Non-pigmented ciliary epithelial cell (primary cell): ENCODE measurements around the gene MBD5.
A peak's percentile ranks its signal among the peaks of the same experiment; 100 is the strongest.

Experiments used
- DNase-seq: peaks from one replicate; pipeline ENCODE4 v3.0.0-alpha.2; 2010; ENCODE audit warnings: low read depth

MBD5 gene

DNA sequence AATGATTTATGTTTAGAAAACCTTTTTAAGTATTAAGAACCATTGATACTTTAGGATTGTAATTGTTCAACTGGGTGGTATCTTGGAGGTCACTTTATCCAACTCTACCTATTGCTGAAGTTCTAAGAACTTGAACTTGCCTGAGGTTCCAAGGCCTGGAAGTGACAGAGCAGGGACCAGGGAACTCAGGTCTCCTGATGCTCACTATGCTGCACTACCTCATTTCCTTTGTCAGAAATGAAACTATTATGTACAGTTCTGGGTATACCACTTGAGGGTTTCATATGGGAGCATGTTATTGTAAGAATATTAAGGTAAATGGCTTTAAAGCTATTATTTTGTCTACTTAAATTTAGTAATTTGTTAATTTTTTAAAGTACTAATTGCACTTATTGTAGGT lies 3.0 kb downstream of the MBD5 start:
- no peak for DNase-seq

DNA sequence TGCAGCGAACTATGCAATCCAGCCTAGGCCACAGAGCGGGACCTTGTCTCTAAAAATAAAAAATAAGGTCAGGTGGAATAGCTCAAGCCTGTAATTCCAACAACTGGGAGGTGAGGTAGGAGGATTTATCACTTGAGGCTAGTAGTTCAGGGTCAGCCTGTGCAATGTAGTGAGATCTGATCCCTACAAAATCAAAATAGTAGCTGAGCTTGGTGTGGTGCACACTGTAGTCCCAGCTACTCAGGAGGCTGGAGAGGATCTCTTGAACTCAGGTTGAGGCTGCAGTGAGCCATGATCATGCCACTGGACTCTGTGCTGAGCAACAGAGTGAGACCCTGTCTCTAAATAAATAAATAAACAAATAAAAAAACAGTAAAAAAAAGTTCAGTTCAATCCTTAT lies 5.7 kb downstream of the MBD5 start:
- no peak for DNase-seq

DNA sequence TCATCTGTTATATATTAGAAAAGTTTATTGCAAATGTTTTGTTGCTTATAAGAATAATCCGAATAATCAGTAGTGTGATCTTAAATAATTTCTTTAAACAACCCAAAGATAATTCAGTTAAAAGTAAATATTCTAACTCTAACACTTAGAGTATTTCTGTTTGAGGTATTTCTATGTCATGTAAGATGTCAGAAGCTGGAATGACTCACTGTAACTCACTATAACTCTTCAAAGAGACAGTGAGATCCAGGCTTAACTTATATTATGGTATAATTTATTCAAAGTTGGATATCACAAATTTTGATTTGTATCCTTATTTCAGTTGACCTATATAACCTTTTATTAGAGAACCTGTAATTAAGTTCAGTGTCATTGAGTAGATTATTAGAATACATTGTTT lies 6.9 kb downstream of the MBD5 start:
- DNase-seq: no peak

DNA sequence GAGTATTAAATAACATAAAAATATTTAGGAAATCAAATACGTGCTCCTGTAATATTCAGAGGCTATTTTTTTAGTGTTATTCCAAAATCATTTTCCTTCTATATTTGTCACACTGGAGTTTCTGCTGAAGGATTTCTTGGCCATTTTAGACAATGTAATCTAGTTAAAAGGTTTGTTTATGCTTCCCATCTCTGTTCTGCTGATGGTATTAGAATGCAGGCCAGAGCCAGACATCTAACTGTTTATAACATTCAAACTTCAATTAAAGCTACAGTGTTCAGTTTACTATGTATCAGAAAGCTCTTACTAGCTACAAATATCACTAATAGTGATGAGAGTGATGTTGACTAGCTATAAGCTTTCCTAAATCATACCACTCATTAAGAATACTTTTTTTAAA lies 7.9 kb downstream of the MBD5 start:
- DNase-seq: no peak

DNA sequence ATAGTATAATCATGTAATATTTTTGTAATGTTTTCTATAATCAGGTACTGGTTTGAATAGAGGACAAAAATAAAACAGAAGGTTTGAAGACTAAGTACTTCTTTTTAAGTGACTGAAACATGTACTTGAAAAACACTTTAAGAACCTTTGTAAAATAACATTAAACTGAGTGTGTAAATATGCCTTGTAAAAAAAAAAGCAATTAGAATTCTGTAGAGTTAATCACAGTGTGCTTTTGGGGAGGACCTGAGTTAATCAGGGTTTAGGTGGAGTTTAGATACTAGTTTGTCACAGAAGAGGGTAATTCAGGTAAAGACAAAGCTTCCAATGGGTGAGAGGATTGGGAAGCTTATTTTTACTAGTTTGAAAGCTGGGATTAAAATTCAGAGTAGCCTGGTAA lies 10.3 kb downstream of the MBD5 start:
- DNase-seq: no peak

DNA sequence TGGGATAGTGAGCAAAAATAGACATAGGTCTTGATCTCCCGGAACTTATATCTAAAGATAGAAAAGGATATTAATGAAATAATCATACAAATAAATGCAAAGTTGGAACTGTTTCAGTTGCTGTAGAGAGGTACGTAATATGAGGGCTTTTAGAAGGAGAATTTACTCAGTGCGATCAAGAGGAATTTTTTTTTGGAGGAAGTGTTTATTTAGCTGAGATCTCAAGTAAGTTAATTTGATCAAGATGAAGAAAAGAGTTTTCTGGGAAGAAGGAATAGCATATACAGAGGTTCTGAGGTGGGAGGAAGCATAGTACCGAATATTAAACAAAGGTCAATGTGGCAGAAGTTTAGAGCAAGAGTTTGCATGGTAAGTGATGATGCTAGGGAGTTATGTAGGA lies 11.3 kb downstream of the MBD5 start:
- DNase-seq: no peak

DNA sequence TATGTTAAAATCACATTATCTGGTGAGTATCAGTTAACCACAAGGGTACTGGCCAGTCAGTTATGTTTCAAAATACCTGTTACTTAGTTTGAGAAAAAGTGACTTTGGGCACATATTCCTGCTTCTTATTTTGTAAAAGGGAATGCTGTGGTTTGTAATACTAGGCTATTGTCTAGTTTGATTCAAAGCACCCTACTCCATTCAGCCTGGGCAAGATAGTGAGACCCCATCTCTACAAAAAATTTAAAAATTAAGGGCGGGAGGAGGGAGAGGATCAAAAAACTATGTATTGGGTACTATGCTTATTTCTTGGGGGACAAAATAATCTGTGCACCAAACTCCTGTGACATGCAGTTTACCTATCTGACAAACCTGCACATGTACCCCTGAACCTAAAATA lies 18.9 kb downstream of the MBD5 start:
- no peak for DNase-seq

DNA sequence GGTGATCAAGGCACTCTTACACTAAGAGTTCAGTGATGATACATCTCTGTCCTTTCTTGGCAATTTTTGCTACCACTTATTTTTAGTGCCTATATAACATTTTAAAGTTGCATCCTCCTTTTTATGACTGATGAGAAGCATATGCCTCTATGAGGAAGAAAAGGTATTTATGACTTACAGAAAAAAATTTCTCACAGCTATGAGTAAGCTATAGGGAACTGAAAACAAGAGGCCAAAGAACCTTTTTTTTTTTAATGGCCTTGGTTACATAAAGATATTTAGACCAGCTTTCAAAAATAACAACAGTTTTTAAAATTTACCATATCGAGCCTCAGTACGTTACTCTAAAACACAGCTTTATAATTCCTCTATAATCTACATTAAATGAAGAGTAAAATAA lies 21.3 kb downstream of the MBD5 start:
- no peak for DNase-seq

DNA sequence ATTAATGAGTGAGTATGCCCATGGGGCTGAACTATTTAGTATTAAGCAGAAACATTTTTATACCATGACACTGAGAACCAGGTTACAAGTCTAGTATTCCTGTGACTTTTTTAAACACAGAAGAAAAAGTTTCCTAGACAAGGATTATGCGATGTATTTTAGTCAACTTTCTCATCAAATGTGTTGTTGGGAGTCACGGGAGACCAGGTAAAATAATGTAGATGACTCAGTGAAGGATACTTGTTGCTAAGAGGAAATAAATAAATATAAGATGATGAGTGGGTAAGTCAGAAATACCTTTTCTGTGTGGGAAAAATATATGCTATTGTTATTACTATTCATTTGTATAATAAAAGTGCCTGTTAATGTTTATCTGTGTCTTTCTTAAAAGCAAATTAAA lies 23.4 kb downstream of the MBD5 start:
- DNase-seq: no peak

DNA sequence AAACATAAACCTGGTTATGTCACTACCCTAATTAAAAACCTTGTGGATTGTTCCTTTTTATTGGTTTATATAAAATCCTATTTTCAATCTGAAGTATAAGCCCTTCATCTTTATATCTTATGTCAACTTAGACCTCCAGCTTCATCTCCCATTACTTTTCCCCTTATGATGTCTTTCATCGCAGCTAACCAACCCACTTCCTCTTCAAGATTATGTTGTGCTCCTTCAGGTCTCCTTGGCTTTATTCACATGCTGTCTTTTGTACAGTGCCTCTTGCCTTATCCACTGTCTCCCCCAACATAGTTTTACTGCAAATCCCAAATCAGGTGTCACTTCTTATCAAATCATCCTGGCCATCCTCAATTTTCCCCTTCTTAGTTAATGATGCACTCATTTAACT lies 25.9 kb downstream of the MBD5 start:
- DNase-seq: no peak

DNA sequence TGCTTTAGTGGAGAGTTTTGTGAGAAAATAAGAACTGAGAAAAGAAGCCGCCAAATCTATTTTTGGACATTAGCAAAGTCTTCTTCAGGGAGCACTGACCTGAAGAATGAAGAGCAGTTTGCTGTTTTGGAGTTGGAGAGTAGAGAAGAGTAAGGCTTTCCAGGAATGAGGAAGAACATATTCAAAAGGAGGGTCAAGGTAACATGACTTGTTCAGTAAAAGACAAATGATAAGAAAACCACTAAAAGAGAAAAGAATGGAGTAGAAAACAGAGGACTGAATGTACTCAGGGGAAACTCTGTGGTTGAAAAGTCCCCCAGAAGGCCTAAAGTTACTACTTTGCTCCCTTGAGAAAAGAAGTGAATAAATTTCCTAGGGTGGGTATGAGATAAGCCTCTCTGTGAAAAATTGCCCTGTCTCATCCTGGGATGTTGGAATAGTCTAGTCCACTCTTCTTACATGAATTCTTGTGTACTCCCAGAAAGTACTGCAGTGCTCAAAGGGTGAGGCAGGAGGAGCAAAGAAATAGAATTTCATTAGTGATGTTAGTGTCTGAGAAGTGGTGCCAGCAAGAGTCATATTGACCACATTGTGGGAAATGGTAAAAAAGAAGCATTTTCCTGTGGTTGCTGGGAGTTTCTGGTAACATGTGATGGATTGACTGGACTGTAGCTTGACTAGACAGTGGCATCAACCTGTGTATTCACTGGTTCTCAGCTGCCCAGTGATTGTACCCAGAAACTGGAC lies 27.8 kb downstream of the MBD5 start:
- DNase-seq: no peak

DNA sequence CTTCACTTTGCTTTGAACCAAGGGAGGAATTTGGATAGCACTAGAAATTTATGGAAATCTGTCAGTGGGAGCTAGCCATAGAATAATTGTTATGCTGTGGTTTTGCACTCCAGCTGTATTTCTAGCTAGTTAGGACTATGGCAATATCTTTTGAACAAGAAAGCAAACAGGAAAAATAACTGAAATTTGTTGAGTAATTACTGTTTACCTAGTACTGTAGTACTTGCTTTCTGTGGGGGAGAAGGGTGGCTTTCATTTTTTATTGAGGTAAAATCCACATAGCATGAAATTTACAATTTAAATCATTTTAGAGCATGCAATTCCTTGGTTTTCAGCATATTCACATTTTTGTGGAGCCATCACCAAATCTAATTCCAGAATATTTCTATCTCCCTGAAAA lies 28.4 kb downstream of the MBD5 start:
- DNase-seq: no peak

DNA sequence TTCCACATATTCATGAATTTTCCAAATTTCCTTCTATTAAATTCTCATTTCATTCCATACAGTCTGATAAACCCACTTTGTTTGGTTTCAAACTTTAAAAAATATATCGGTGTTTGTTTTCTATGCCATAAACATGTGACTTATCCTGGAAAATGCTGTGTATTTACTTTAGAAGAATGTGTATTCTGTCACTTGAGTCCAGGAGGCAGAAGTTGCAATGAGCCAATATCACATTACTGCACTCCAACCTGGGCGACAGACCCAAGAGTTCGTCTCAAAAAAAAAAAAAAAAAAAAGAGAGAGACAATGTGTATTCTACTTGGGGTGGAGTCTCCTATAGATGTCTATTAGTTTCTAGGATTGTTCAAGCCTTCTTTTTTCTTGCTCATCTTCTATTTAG lies 31.8 kb downstream of the MBD5 start:
- DNase-seq: no peak

DNA sequence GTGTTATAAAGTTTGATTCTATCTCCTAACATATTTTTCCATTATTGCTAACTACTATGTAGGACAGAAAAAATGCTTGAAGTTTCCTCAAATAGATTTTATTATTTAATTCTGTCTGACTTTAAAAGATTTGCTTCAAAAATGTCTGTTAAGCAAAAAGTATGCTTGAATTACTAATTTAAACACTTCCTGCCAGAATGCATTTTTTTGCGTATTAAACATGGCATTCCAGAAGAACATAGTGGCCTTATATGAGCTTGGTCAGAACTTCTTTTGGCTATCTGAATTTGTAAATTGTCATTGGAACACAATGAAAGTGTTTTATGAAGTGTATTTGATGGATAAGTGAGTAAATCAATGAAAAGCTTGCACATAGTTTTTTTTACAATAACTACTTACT lies 37.8 kb downstream of the MBD5 start:
- peak; percentile 9 for DNase-seq

DNA sequence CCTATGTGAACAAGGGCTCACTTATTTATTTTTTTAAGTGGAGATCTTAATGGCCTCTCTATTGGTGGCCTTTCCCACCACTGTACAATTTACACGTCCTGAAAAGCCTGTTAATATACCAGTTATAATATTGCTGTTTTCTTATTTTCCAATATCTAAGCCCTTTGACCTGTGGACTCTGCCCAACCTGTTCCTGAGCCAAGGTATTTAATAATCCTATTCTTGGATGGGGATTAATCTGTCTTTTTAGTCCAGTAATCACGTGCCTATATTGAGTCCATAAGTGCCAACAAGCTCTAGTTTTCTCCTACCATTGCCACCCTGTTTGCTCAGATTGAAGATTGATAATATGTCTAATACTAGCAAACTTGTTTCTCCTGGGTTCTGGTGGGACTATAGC lies 42.7 kb downstream of the MBD5 start:
- DNase-seq: no peak

DNA sequence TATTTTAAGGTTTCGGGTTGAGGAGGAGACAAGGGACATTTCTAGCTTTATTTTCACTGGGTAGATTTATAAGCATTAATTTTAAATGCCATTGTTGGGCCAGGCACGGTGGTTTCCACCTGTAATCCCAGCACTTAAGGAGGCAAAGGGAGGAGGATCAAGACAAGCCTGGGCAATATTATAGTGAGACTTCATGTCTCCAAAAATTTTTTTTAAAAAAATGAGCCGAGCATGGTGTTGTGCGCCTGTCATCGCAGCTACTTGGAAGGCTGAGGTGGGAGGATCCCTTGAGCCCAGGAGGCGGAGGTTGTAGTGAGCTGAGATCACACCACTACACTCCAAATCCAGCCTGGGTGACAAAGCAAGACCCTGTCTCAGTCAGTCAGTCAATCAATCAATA lies 45.0 kb downstream of the MBD5 start:
- DNase-seq: no peak

DNA sequence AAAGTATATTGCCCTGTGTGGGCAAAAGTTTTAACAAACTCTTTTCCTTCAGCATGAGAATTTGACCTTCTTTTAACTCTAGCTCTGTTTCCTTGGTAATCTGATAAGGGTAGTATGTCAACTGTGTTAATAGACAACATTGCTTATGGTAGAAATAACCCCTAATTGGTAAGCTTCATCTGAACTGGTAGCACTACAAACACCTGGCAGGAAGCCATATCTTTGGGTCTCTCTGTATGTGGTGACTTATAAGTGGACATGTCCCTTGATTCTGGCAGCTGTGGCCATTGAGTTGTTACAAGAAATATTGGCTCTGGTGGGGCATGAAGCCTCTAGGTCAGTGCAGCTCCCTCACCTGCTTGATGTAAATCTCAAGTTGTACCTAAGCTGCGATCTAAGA lies 46.9 kb downstream of the MBD5 start:
- DNase-seq: no peak

DNA sequence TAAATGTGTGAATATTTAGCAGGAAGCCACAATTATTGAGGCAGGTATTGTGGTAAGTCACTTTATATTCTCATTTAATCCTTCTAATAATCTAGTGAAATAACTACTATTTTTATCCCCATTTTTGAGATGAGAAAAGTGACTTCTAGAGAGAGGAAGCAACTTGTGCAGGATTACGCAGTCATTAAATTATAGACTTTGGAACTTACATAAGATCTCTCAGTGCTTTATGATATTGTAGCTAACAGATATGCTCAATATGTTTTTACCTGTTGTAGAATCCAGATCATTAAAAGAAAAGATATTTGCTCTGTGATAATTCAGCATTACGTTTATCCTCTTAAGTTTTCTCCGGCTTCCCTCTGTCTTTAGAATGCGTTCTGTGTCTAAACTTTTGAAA lies 50.5 kb downstream of the MBD5 start:
- no peak for DNase-seq

DNA sequence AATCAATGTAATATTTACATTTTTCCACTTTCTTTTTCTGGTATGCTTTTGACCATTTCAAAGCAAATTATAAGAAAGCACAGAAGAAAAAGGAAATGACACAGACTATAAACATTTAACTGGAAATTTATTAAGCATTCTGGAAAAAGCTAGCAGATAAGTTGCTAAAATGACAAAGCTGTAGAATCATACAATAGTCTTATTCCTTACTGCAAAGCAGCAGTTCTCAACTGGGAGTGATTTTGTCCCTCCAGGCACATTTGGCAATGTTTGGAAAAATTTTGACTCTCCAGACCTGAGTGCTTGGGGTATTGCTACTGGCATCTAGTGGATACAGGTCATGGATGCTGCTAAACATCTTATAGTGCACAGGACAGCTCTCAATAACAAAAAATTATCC lies 75.1 kb downstream of the MBD5 start:
- DNase-seq: peak; percentile 10

DNA sequence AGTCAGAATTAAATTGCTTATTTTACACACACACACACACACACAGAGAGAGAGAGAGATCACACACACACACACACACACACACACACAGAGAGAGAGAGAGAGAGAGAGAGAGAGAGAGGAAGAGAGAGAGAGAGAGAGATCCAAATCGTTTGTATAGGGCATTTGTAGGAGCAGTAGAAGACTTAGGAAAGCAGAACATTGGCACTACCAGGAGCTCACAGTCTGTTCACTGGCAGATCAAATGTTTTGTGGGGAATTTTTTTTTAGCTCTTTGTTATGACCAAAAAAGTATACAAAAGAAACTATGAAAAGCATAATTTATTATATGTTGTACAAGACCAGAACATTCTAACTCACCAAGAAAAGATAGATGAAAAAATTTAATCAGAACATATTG lies 81.8 kb downstream of the MBD5 start:
- no peak for DNase-seq

DNA sequence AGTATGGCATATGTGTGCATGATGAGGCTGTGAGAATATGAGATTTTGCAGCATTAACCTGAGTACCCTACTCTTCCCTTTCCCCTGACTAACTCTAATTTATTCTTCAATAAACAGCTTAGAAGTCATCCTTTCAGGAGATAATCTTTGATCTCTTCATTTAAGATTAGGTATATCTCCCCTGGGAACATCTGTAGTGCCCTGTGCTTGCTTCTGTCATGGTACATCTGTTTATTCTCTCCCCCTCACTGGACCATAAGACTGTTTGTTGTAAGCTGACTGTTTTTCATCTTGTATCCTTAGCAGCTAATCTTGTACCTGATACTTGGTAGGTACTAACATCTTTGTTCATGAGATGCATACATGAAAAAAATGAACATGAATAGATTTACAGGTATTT lies 83.1 kb downstream of the MBD5 start:
- no peak for DNase-seq

DNA sequence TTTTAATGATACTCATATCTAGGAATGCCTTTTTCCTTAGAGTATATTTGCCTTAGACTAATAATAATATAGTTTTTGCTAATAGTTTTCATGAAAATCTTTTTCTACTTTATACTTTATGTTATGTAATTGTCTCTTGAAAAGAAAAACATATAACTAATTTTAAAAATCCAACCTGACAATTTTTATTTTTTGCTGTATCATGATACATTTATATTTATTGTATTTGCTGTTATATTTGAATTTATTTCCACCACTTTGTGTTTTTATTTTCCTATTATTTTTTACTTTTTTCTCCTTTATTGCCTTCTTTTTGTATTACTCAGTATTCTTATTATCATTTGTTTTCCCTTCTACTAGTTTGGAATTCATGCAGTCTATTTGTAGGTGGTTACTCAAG lies 85.4 kb downstream of the MBD5 start:
- no peak for DNase-seq

DNA sequence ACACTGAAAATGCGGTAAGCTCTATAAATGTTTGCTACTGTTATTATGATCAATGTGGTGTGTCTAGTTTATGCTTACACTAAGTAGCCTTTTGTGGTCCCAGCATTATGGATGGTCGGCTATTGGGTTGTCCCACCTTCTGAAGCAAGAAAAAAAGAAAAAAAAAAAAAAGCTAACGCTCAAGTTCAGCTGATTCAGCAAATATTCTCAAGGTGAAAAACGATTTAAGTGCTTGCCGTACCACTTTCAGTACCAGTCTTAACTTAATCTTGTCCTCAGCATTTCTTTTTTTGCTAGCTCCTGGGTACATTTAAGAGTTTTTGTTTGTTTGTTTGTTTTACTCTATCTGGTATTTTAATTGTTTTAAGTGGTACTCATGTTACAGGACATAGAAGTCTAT lies 87.5 kb downstream of the MBD5 start:
- no peak for DNase-seq

DNA sequence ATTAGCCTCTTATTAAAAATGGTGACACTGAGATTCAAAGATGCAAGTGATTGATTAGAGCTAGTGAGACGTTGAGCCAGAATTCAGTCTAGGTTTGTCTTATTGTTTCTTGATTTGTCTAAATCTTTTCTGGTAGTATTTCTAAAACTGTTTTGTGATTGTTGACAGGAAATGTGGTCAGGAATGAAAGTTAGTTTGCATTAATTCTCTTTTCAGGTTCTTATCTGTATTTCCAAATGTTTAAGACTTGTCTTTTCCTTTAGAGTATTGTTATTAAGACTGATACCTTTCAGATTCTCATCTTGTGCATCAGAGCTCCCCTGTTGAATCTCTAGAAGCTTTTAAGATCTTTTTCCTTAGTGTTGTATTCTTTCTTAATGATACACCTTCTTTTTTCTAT lies 89.3 kb downstream of the MBD5 start:
- DNase-seq: no peak

DNA sequence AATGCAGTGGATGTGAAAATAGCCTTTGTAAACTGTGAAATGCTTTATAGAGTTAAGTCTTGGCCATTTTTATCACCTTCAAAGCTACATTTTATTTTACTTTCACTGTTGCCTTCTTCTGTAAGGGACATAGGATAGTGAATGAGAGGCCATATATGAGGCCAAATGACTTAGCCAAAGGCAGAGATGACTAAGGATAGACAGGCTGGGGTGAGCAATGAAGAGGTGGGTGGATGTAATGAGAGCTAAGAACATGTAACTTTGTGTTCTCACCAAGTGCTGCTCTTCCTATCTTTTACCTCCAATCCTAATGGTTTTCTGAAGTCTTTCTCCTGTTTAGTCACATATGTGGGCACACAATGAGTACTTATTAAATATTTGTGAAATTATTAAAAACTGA lies 101.9 kb downstream of the MBD5 start:
- DNase-seq: peak; percentile 52
